Dermis microvascular lymphatic vessel endothelial cell (primary cell): ENCODE data around the gene P2RY14. TPM values are rescaled to one million over a fixed set of nuclear protein-coding genes. Genes with fewer than 3 reads are reported as not detected.
"Not testable (repeated sequence)": the region's sequence is repeated elsewhere in the genome, so short reads cannot be mapped to it uniquely, and the experiment has no call there.

Experiments used
- DNase-seq, 2 donors: peaks; one replicate each; pipeline versions ENCODE4 v3.0.0 to v3.0.0-alpha.2; 2010; ENCODE audit warnings: low read depth in 2 of 2
- total RNA-seq: library from RNA; depleted of rRNA; stranded (reverse); fragments of >200 nt; gene quantifications from 2 replicates; pipeline ENCODE4 v1.2.1, GENCODE V29; 2014

P2RY14 gene
- total RNA-seq, 1 donor from 2014 or later: not detected

- DNase-seq: no peak
These were observed 15.3 kb downstream of the P2RY14 start for GRCh38 chr3:151262871-151263525.

- no peak for DNase-seq
These were observed 18.7 kb downstream of the P2RY14 start for GRCh38 chr3:151259664-151260063.

DNA sequence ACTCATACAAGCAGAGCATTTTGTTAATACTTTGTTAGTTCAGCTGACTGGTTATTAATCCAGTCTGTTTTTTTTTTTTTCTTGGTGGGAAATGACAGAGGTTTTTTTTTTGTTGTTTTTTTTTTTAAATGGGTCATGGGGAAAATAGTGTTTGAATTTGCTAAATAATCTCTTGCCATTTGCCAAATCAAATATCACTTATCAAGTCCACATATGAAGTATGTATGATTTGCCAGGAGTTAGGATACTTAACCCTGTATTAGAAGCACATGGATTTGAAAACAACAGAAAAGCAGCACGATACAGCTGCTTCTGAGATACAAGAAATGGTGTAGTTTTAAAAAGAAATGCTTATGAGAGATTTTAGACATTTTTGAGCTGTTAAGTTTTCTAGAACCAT lies 21.6 kb downstream of the P2RY14 start:
- DNase-seq: no peak

DNA sequence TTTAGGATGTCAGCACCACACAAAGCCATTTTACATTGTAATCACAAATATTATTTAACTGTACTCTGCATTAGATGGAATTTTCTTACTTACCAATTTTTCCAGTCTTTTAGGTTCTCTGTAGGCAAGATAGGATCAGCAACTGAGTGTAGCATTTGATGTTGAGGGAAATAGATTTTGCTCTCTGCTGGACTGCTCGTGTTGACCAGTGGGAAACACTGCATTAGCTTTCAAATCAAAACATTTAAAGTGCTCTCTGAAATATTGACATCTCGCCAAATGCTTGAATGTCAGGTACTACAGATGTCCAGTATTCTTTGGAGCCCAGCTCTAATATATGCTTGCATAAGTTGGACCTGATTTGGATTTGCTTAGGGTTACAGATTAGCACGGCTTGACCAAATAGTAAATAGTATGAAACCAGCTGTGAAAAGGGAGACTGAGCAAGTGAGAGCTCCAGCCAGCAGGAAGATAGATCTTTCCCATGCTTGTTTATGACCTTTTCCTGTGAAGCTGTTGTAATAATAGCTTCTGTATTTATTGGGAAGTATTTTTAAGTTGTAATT lies 29.5 kb downstream of the P2RY14 start:
- no peak for DNase-seq

DNA sequence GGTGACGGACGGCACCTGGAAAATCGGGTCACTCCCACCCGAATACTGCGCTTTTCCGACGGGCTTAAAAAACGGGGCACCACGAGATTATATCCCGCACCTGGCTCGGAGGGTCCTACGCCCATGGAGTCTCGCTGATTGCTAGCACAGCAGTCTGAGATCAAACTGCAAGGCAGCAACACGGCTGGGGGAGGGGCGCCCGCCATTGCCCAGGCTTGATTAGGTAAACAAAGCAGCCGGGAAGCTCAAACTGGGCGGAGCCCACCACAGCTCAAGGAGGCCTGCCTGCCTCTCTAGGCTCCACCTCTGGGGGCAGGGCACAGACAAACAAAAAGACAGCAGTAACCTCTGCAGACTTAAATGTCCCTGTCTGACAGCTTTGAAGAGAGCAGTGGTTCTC lies 36.3 kb downstream of the P2RY14 start:
- not testable (repeated sequence) for DNase-seq

GRCh38 chr3:151236736-151237135 lies 41.6 kb downstream of the P2RY14 start:
- DNase-seq: no peak

- no peak for DNase-seq
These were observed 42.0 kb downstream of the P2RY14 start for GRCh38 chr3:151236316-151236715.

GRCh38 chr3:151234825-151235224 lies 43.5 kb downstream of the P2RY14 start:
- DNase-seq: no peak

DNA sequence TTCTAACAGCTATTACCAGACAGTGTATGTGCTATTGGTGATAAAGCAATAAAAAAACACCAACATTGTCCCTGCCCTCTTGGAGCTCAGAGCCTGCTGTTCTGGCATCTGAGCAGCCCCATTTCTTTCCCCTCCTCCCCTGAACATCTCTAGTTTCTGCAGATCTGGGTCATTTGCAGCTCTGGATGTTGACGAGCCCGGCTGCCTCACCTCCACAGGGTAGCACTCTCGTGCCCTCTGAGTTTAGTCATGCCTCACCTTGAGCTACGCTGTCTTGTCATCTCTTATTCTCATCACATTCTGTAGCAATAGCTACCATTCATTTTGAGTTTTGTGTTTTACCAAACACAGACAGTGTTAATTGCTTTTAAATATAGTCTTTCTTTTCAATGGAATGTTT lies 45.4 kb downstream of the P2RY14 start:
- no peak for DNase-seq

GRCh38 chr3:151232403-151232802 lies 45.9 kb downstream of the P2RY14 start:
- not testable (repeated sequence) for DNase-seq

GRCh38 chr3:151230646-151231045 lies 47.7 kb downstream of the P2RY14 start:
- DNase-seq: no peak

- DNase-seq: peak in 1 of 2 donors; percentile 39
These were observed 49.7 kb downstream of the P2RY14 start for GRCh38 chr3:151228666-151229040.

GRCh38 chr3:151227807-151228665 lies 50.3 kb downstream of the P2RY14 start:
- peak; percentile 34 to 70 for DNase-seq

GRCh38 chr3:151227266-151227806 lies 51.0 kb downstream of the P2RY14 start:
- DNase-seq: no peak

GRCh38 chr3:151226825-151227224 lies 51.5 kb downstream of the P2RY14 start:
- no peak for DNase-seq

DNA sequence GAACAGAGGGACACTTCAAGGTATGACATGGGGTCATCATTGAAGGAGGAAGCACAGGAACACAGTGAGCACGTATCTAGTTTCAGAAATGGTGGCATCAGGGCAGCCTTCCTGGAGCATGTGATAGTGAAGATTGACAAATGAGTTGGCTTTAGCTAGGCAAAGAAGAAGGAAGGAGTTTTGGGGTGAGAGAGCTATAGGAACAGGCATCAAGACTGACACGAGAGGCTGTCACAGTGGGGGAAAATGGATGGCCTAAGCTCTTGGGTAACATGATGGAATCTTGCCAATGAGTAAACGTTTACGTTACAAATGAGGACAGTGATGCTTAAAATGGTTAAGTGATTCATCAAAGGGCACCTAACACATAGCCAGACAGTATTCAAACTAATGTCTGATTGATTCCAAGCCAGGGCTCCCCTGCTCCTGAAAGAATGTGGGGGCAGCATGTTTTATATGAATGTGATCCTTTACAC lies 52.2 kb downstream of the P2RY14 start:
- DNase-seq: peak in 1 of 2 donors; percentile 7

- peak in 1 of 2 donors; percentile 70 for DNase-seq
These were observed 53.0 kb downstream of the P2RY14 start for GRCh38 chr3:151225040-151225975.

DNA sequence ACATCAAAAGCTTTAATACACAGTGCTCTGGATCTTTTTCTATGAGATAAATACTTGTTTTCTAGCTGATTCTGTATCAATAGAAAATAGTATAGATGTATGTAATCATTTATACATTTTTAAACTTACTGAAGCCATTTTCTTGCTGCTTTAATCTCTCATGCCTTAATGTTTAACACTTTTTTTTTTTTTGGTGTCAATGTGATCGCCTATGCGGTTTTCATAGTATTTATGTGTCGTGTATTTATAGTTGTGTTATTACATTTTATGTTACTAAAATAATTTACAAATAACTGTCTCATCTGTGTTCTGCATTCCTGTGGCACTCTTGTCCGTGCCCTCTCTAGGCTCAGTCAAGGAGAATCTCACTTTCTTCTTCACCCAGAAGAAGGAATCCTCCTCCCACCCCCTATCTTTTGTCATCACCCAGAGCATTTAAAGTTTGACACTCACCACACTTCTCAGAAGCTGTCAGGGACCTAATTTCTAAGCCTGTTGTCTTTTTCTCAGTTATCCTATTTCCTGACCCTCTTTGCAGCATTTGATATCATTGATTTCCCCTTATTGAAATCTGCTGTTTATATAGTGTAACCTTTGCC lies 54.0 kb downstream of the P2RY14 start:
- no peak for DNase-seq

GRCh38 chr3:151219056-151219455 lies 59.3 kb downstream of the P2RY14 start:
- DNase-seq: no peak

GRCh38 chr3:151218136-151218535 lies 60.2 kb downstream of the P2RY14 start:
- no peak for DNase-seq
